Measurements from ENCODE around the gene BLOC1S6. TPM values are rescaled to one million over a fixed set of nuclear protein-coding genes. Genes with fewer than 3 reads are reported as not detected.

Gene BLOC1S6
- total RNA-seq, 1 donor from 2014 or later, result 44.3 TPM

- no peak for DNase-seq (ENCODE audit: low spot score in 2 of 2, unreplicated experiment in 2 of 2)
- TF ChIP-seq CTCF (IDR thresholded peaks at IDR 0.05; ENCODE audit: unreplicated experiment), result no peak
- H3K27me3 Mint-ChIP-seq (ENCODE audit: low read depth), result no peaks in the 10 kb centered on the region
- H3K9me3 Mint-ChIP-seq, result no peaks in the 10 kb centered on the region
- no peaks in the 10 kb centered on the region for H3K36me3 Mint-ChIP-seq
- H3K4me3 Mint-ChIP-seq, result peak overlapping the region; percentile 95
- H3K4me1 Mint-ChIP-seq, result peaks cover 43% of the 10 kb centered on the region
- peak overlapping the region; percentile 100 for H3K27ac Mint-ChIP-seq
Measured at GRCh38 chr15:45585069-45585791, 1.9 kb upstream of the BLOC1S6 start.

GRCh38 chr15:45586125-45586524, 1.1 kb upstream of the BLOC1S6 start:
- Mint-ChIP-seq H3K27ac (peak overlapping the region; percentile 100), H3K4me1 (peaks cover 43% of the 10 kb centered on the region), H3K27me3 (ENCODE audit: low read depth) (no peaks in the 10 kb centered on the region), H3K36me3 (no peaks in the 10 kb centered on the region), H3K4me3 (peak overlapping the region; percentile 95), H3K9me3 (no peaks in the 10 kb centered on the region)
- TF ChIP-seq CTCF (IDR thresholded peaks at IDR 0.05; ENCODE audit: unreplicated experiment), result no peak
- DNase-seq (ENCODE audit: low spot score in 2 of 2, unreplicated experiment in 2 of 2), result no peak

- Mint-ChIP-seq H3K27me3 (ENCODE audit: low read depth) (no peaks in the 10 kb centered on the region), H3K4me1 (peaks cover 42% of the 10 kb centered on the region), H3K36me3 (no peaks in the 10 kb centered on the region), H3K4me3 (peak overlapping the region; percentile 95), H3K9me3 (no peaks in the 10 kb centered on the region), H3K27ac (peak overlapping the region; percentile 100)
- no peak for DNase-seq (ENCODE audit: low spot score in 2 of 2, unreplicated experiment in 2 of 2)
- no peak for TF ChIP-seq CTCF (IDR thresholded peaks at IDR 0.05; ENCODE audit: unreplicated experiment)
Measured at GRCh38 chr15:45586601-45587094, 531 bp upstream of the BLOC1S6 start.

- peaks cover 37% of the 10 kb centered on the region for H3K4me1 Mint-ChIP-seq
- no peak for DNase-seq (ENCODE audit: low spot score in 2 of 2, unreplicated experiment in 2 of 2)
- no peaks in the 10 kb centered on the region for H3K9me3 Mint-ChIP-seq
- peak overlapping the region; percentile 95 for H3K4me3 Mint-ChIP-seq
- no peak for TF ChIP-seq CTCF (IDR thresholded peaks at IDR 0.05; ENCODE audit: unreplicated experiment)
- no peaks in the 10 kb centered on the region for H3K27me3 Mint-ChIP-seq (ENCODE audit: low read depth)
- peaks cover 6% of the 10 kb centered on the region for H3K36me3 Mint-ChIP-seq
- peak overlapping the region; percentile 100 for H3K27ac Mint-ChIP-seq
Measured at GRCh38 chr15:45587863-45588170, 638 bp downstream of the BLOC1S6 start.

- H3K9me3 Mint-ChIP-seq, result no peaks in the 10 kb centered on the region
- peak overlapping the region; percentile 100 for H3K27ac Mint-ChIP-seq
- peak overlapping the region; percentile 95 for H3K4me3 Mint-ChIP-seq
- H3K4me1 Mint-ChIP-seq, result peaks cover 37% of the 10 kb centered on the region
- no peak for DNase-seq (ENCODE audit: low spot score in 2 of 2, unreplicated experiment in 2 of 2)
- H3K36me3 Mint-ChIP-seq, result peaks cover 8% of the 10 kb centered on the region
- no peaks in the 10 kb centered on the region for H3K27me3 Mint-ChIP-seq (ENCODE audit: low read depth)
- TF ChIP-seq CTCF (IDR thresholded peaks at IDR 0.05; ENCODE audit: unreplicated experiment), result no peak
Measured at GRCh38 chr15:45588219-45588875, 1.2 kb downstream of the BLOC1S6 start.

All from mesothelial cell of epicardium (in vitro differentiated cells).